Right ventricle myocardium superior (tissue), 1 donor: ENCODE data around the gene HIPK2. TPM values are rescaled to one million over a fixed set of nuclear protein-coding genes. Genes with fewer than 3 reads are reported as not detected.

Experiments
- ATAC-seq: fragments of 200-7000 bp; cut with Tn5 transposase; one replicate; pipeline ENCODE4 v1.9.1; 2020; ENCODE audit warnings: mild to moderate bottlenecking; ENCODE audit not compliant: poor library complexity
- DNase-seq: peaks from one replicate; pipeline ENCODE4 v3.0.0-alpha.2; 2020
- intact Hi-C: fragments of 100-400 bp; cut with DNase I; formaldehyde crosslinking; loops from one replicate; pipeline ENCODE4 v1.11.2; 2022
- total RNA-seq: library from RNA; stranded (reverse); fragmentation: NEBNext Ultra II Directional; extraction: Animal tissue kit (Norgen Biotek cat#: 25700); gene quantifications from one replicate; pipeline ENCODE4 v1.2.1, GENCODE V29; 2021
- donor health status: DM: no; HTN: yes; CAD: no; lungs with severe emphysema.

HIPK2 gene
- total RNA-seq, 1 donor from 2014 or later: 88.5 TPM

GRCh38 chr7:139762886-139763285 is 14.9 kb downstream of the HIPK2 start:
- intact Hi-C loops: no loop called here
- ATAC-seq: peak; percentile 28
- DNase-seq: no peak

- intact Hi-C loops: no loop called here
- no peak for DNase-seq
- ATAC-seq: no peak
Measured at GRCh38 chr7:139758388-139758787, 19.4 kb downstream of the HIPK2 start.

- ATAC-seq (no peak), DNase-seq (no peak)
- intact Hi-C loops: no loop called here
Measured at GRCh38 chr7:139757968-139758367, 19.8 kb downstream of the HIPK2 start.

GRCh38 chr7:139753693-139754111 is 24.1 kb downstream of the HIPK2 start:
- ATAC-seq: peak; percentile 67

GRCh38 chr7:139753081-139753692 is 24.6 kb downstream of the HIPK2 start:
- no peak for DNase-seq
- intact Hi-C loops: no loop called here
- ATAC-seq: peak; percentile 18

More at GRCh38 chr7:139753693-139754111, 24.1 kb downstream of the HIPK2 start:
- DNase-seq: no peak
- intact Hi-C loops: no loop called here

GRCh38 chr7:139752604-139753003 is 25.2 kb downstream of the HIPK2 start:
- no peak for DNase-seq
- no peak for ATAC-seq
- intact Hi-C loops: no loop called here

- ATAC-seq (no peak), DNase-seq (no peak)
- intact Hi-C loops: no loop called here
Measured at GRCh38 chr7:139752148-139752547, 25.6 kb downstream of the HIPK2 start.

- intact Hi-C loops: no loop called here
- DNase-seq (no peak), ATAC-seq (no peak)
Measured at GRCh38 chr7:139750459-139751095, 27.2 kb downstream of the HIPK2 start.

- DNase-seq: no peak
- intact Hi-C loops: no loop called here
- peak; percentile 26 for ATAC-seq
Measured at GRCh38 chr7:139749545-139749944, 28.3 kb downstream of the HIPK2 start.

GRCh38 chr7:139748941-139749340 is 28.9 kb downstream of the HIPK2 start:
- no peak for DNase-seq
- intact Hi-C loops: no loop called here

GRCh38 chr7:139748373-139748765 is 29.4 kb downstream of the HIPK2 start:
- ATAC-seq (no peak), DNase-seq (no peak)
- intact Hi-C loops: no loop called here

More at GRCh38 chr7:139748941-139749340, 28.9 kb downstream of the HIPK2 start:
- ATAC-seq: no peak

- ATAC-seq: no peak
- no peak for DNase-seq
Measured at GRCh38 chr7:139747662-139748372, 30.0 kb downstream of the HIPK2 start.

GRCh38 chr7:139746652-139747051 is 31.1 kb downstream of the HIPK2 start:
- ATAC-seq: peak; percentile 6
- intact Hi-C loops: no loop called here

More at GRCh38 chr7:139747662-139748372, 30.0 kb downstream of the HIPK2 start:
- intact Hi-C loops: no loop called here

GRCh38 chr7:139745678-139746143 is 32.1 kb downstream of the HIPK2 start:
- intact Hi-C loops: no loop called here
- DNase-seq: no peak
- ATAC-seq: peak; percentile 52

More at GRCh38 chr7:139746652-139747051, 31.1 kb downstream of the HIPK2 start:
- no peak for DNase-seq

GRCh38 chr7:139744768-139745677 is 32.8 kb downstream of the HIPK2 start:
- DNase-seq (no peak), ATAC-seq (peak; percentile 15)

GRCh38 chr7:139743967-139744767 is 33.6 kb downstream of the HIPK2 start:
- ATAC-seq (no peak), DNase-seq (no peak)
- intact Hi-C loops: no loop called here

More at GRCh38 chr7:139744768-139745677, 32.8 kb downstream of the HIPK2 start:
- intact Hi-C loops: no loop called here

- no peak for ATAC-seq
- DNase-seq: no peak
- intact Hi-C loops: no loop called here
Measured at GRCh38 chr7:139743267-139743966, 34.4 kb downstream of the HIPK2 start.
